CD4-positive, alpha-beta T cell treated with Interleukin-17A for 1 hour (primary cell): ENCODE measurements around the gene NRXN3.

ENCODE experiments used
- DNase-seq: peaks from one replicate; pipeline ENCODE4 v3.0.0-alpha.2; 2020

Gene NRXN3

DNA sequence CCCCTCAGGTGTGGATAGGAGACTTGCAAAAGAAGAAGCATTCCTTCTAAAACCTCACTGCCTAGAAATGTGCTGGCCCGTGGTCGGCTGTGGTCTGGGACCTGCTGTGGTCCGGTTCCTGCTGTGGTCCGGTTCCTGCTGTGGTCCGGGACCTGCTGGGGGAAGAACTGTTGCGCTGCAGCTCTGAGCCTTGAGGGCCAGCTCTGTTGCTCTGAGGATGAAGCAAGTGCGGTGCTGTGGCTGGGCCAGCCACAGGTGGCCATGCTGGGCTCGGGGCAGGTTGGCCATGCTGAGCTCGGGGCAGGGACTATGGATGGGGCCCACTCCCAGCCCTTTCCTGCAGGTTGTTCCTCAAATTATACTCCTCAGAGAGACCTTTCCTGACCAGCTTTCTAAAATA, 5.2 kb downstream of the NRXN3 start:
- no peak for DNase-seq

- no peak for DNase-seq
Observed at GRCh38 chr14:78178071-78178470, 7.9 kb downstream of the NRXN3 start.

DNA sequence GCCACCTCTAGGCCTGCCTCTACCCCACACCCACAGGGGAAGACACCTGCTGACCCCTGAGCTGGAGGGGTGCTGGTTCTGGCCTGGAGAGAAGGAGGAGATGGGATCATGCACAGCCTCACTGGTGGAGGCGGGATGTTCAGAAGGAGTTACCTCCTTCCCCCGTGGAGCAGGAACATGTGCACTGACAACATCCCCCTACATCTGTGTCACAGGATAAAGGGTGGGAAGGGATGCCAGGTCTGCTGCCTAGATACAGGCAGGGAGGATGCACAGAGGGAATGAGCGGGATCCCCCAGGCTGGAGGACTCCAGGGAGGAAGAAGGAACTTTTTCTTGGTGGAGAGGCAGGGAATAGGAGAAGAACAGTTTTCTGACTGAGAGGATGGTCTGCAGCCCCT, 8.8 kb downstream of the NRXN3 start:
- no peak for DNase-seq

DNA sequence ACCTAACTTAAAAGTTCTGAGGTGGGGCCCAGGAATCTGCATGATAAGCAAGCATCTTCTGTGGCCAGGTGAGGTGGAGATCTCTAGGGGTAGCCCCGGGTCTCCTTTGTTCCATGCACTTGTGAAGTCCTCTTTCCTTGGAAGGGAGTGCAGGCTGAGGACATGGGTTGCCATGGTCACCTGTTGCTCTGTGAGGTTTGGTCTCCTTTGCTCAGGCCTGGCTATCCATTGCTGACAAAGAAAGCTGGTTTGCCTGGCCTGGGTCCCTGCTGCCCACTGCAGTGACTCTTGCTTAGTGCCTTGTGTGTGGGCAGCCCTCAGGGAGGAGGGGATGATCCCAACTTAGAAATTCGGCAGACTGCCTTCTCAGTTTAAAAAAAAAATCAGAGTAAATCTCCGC, 11.1 kb downstream of the NRXN3 start:
- no peak for DNase-seq

DNA sequence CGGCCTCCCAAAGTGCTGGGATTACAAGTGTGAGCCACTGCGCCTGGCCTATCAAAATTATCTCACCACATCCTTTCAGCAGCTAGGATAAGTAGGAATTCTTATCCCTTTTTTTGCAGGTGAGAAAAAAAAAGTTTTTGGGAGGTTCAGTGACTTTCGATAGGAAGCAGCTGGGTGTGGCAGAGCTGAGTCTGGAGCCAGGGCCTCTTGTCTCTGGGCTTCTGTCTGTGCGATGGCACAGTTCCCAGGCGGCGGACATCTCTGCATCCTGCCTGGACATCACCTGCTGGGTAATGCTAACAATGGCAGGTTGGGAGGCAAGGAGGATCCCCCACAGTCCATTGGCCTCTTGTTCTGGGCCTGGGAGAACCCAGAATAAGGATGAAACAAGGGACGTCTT, 12.5 kb downstream of the NRXN3 start:
- DNase-seq = no peak

DNA sequence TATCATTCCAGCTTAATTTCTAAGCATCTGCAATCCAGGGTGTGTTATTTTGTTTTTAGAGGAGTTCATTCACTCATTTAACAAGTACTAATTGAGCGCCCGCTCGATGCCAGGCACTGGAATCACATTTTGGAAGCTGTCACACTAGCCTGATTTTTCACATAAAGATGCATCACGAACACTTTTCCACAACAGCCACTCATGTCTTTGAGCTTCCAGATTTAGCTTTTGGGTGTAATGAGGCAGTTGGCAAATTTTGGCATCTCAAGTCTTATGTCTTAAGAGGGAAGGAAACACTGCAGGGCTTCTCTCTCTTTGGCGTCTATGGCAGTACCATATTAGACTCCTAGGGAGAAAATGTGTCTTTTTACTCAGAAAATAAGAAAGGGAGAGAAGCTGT, 14.0 kb downstream of the NRXN3 start:
- no peak for DNase-seq

DNA sequence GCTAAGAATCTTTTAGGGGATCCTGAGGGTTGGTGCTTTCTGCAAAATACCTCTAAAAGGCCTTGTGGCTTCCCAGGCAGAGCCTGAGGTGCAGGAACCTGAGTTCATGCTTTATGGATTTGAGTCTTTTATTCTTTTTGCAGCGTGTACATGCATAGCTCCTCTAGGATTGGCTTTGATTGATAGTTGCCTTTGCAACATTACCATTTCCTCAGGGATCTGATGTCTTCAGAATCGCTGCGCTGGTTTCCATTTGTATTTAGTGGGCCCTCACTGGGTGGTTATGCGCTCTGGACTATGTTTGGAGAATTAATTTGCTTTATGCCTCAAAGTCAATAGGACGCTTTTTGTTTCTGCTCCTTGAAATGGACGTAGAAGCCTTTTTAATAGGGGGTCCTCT, 16.1 kb downstream of the NRXN3 start:
- no peak for DNase-seq

- no peak for DNase-seq
Observed at GRCh38 chr14:78188882-78189281, 18.7 kb downstream of the NRXN3 start.

- no peak for DNase-seq
Observed at GRCh38 chr14:78195431-78195830, 25.3 kb downstream of the NRXN3 start.

DNA sequence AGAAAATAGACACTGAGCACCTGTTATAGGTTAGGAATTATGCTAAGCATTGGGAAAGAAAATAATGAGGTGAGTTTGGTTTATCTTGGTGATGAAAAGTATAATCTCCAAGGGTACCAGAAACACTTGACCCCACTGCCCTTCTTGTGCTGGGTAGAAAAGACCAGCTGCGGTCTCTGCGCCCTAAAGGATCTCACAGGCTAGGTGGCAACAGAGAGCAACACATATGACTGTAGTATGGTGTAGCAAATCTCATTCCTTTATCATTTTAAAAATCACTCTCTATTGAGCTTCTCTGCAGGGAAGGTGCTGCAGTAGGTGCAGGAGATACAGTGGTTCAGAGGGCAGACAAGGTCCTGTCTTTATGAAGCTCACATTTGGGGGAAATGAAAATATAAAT, 26.1 kb downstream of the NRXN3 start:
- no peak for DNase-seq

- no peak for DNase-seq
Observed at GRCh38 chr14:78197051-78197450, 26.9 kb downstream of the NRXN3 start.

DNA sequence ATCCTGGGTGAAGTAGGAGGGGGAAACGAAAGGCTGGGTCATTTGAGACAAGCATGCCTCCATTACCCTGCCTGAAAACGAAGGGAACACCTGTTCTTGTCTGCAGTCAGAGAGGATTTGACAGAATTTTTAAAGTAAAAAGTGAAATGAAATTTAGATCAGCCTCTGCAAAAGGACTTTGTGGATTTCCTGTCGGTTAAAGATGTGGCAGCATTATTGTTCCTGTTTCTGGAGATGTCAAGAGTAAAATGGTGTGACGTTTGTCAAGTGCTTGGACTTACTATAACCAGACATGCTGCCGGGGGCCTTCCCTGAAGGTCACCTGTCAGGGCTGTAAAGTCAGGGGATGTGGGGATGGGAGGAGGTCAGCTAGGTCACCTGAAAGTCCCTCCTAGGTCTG, 32.0 kb downstream of the NRXN3 start:
- no peak for DNase-seq

DNA sequence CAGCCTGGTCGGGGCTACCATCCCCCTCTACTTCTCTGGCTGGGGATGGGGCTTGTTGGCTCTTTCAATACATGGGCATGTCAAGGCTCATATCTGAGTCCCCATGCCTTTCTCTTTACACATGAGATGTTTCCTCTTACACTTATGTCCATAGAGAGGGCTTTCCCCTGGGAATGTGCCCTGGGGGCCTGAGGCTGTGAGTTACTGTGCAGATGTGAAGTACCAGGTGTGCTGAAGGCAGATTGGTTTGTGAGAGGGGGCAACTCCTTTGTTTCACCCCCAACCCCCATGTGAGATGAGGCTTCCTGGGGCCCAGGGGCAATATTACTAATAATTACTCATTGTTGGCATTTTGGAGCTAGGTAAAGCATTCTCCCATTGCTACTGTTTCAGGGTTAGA, 32.8 kb downstream of the NRXN3 start:
- no peak for DNase-seq

DNA sequence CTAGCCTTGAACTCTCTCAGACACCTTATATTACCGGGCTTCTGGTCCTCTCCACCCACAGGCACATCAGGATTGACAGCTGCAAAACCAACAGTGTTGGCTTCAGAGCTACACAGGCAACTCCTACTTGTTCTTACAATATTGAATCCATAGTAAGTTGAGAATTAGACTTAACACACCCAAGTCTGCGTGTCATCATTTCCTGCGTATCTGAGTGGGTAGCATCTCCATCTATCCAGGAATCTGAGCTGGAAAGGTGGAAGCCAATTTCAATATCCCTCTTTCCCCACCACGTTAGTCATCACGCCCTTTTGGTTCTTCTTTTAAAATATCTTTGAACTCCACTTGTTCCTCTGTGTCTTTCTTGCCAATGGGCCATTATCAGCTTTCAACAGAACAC, 37.2 kb downstream of the NRXN3 start:
- DNase-seq = no peak

GRCh38 chr14:78220273-78220672, 50.1 kb downstream of the NRXN3 start:
- no peak for DNase-seq

GRCh38 chr14:78222746-78223145, 52.6 kb downstream of the NRXN3 start:
- DNase-seq = no peak

GRCh38 chr14:78227248-78228077, 57.3 kb downstream of the NRXN3 start:
- no peak for DNase-seq

GRCh38 chr14:78228702-78229327, 58.6 kb downstream of the NRXN3 start:
- no peak for DNase-seq

DNA sequence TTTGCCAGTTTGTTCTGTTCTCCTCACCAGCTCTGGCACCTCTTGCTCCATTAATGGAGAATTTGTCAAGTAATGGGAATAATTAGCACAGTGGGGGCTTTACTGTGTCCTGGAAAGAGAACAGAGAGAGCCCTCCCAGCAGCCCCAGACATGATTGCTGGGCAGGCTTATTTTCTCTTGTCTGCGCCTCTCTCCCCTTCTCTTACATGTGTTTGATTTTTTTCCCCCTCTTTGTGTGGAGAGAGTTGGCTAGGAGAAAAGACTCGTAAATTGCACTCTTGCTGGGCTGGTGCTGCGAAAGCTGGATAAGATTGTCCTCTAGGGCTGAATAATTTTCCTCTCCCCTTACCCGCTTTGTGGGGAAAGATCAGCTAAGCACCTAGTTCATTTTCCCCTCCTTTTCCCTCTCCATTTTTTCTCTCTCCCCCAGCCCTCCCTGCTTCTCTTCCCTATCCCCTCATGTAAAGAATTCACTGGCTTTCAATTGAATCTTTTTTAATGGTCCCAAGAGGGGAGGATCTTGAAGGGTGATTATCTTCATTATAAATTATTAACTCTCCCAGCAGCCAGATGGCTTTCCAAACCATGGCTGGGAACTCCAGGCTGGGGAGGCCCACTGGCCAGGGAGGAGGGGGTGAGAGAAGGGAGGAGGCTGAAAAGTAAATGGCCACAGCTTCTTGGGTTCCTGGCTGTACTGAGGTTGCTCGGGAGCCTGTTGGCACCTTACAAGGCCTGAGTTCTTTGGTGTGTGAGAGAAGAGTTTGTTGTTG, 62.2 kb downstream of the NRXN3 start:
- DNase-seq = no peak

DNA sequence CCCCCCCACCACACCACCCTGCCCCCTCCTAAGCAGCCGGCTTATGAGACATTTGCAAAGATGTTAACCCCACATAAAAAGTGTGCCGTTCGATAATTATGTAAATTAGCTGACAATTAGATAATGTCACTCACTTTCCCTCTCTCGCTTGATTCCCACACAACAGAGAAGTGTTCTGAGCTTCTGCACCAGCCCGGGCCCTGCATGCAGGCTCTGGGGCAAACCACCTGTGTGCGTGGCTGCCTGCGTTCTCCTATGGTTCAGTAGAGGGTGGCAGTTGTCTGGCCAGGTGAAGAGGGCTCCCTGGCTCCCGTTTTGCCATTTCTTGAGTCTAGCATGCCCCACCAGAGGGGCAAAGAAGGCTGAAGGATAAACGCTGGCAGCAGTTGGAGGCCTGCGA, 68.0 kb downstream of the NRXN3 start:
- no peak for DNase-seq

- DNase-seq = no peak
Observed at GRCh38 chr14:78240567-78240966, 70.4 kb downstream of the NRXN3 start.

DNA sequence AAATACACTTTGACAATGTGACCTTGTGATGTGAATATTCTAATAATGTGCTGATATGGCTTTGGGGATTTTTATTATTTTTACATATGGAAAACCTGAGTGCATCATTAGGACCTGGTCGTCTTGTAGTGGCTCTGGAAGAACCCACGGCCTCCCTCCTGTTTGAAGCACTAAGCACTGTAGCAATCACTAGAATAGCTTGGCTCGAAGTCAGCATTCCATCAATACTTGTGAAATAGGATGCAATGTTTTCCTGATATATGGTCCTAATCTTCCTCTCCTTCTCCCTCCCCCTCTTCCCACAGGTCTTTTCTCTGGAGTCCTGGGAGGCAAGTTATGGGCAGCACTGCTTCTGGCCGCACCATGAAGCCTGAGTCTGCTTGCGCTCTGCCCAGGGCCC, 71.9 kb downstream of the NRXN3 start:
- DNase-seq = no peak

DNA sequence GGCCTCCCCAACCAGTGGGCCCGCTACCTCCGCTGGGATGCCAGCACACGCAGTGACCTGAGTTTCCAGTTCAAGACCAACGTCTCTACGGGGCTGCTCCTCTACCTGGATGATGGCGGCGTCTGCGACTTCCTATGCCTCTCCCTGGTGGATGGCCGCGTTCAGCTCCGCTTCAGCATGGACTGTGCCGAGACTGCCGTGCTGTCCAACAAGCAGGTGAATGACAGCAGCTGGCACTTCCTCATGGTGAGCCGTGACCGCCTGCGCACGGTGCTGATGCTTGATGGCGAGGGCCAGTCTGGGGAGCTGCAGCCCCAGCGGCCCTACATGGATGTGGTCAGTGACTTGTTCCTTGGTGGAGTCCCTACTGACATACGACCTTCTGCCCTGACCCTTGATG, 73.0 kb downstream of the NRXN3 start:
- DNase-seq = no peak

DNA sequence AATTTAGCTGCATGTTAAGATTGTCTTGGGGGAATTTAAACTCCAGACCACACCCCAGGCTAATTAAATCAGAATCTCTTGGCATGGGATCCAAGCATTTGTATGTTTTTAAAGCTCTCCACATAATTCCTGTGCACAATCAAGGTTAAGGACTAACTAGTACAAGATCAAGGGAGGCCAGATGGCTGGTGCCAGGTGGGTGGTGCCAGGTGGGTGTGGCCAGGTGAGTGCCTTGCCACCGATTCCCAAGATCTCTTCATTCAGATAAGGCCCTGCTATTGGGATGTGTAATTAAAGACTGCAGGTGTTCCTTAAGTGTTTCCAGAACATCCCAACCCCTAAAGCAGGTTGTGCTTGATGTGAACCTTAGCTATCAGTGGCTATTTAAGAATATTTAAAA, 75.1 kb downstream of the NRXN3 start:
- no peak for DNase-seq
